MCF 10A (cell line): ENCODE results near the gene OTOA. TPM values are rescaled to one million over a fixed set of nuclear protein-coding genes. Genes with fewer than 3 reads are reported as not detected.

Experiments
- BruUV-seq: library from RNA; stranded (reverse); fragments of 400-500 nt; replicated peaks from 2 replicates; lab custom pipeline; 2021; lab: Mats Ljungman, UMichigan
- CTCF ChIA-PET: fragments of 300-600 bp; sonication (Branson Sonifier 250); formaldehyde crosslinking; extraction: SDS; loops from one replicate; lab custom pipeline; 2021; ENCODE audit warnings: antibody characterized with exemption, inconsistent platforms; lab: Yijun Ruan, JAX
- POLR2A ChIA-PET: fragments of 300-600, 350-650 bp; sonication (Branson Sonifier 250); formaldehyde crosslinking; extraction: SDS; loops from one replicate; lab custom pipeline; 2020; ENCODE audit warnings: antibody characterized with exemption, inconsistent platforms; lab: Yijun Ruan, JAX
- DNase-seq: peaks from one replicate; pipeline ENCODE4 v3.0.0-alpha.2; 2018; ENCODE audit not compliant: unreplicated experiment
- H3K27ac Mint-ChIP-seq: one replicate; pipeline ENCODE4 v1.8.0; 2022; ENCODE audit warnings: mild to moderate bottlenecking, low read depth, mixed read lengths; ENCODE audit not compliant: unreplicated experiment
- H3K27me3 Mint-ChIP-seq: one replicate; pipeline ENCODE4 v1.8.0; 2022; ENCODE audit warnings: mixed read lengths; ENCODE audit not compliant: insufficient read depth, unreplicated experiment
- H3K36me3 Mint-ChIP-seq: one replicate; pipeline ENCODE4 v1.8.0; 2022; ENCODE audit warnings: mild to moderate bottlenecking, moderate library complexity, mixed read lengths; ENCODE audit not compliant: insufficient read depth, unreplicated experiment
- H3K4me1 Mint-ChIP-seq: one replicate; pipeline ENCODE4 v1.8.0; 2022; ENCODE audit warnings: mixed read lengths; ENCODE audit not compliant: insufficient read depth, unreplicated experiment
- H3K4me3 Mint-ChIP-seq: one replicate; pipeline ENCODE4 v1.8.0; 2022; ENCODE audit warnings: mild to moderate bottlenecking, moderate library complexity, mixed read lengths; ENCODE audit not compliant: unreplicated experiment
- H3K9me3 Mint-ChIP-seq: one replicate; pipeline ENCODE4 v1.8.0; 2022; ENCODE audit warnings: mixed read lengths; ENCODE audit not compliant: unreplicated experiment
- intact Hi-C: fragments of 100-400 bp; cut with micrococcal nuclease; formaldehyde crosslinking; loops from 2 replicates; pipeline ENCODE4 v1.14.1; 2022
- total RNA-seq: library from RNA; stranded (reverse); gene quantifications from 2 replicates; pipeline ENCODE4 v1.2.3, GENCODE V29; 2022
- TF ChIP-seq, protein P1 (sequence below): fragments of 200-600 bp; IDR thresholded peaks from one replicate; pipeline ENCODE4 v1.8.0; 2022; ENCODE audit warnings: antibody characterized with exemption, mild to moderate bottlenecking; ENCODE audit not compliant: unreplicated experiment

The OTOA gene
- total RNA-seq, 1 experiment from 2014 or later, result 0.12 TPM

DNA sequence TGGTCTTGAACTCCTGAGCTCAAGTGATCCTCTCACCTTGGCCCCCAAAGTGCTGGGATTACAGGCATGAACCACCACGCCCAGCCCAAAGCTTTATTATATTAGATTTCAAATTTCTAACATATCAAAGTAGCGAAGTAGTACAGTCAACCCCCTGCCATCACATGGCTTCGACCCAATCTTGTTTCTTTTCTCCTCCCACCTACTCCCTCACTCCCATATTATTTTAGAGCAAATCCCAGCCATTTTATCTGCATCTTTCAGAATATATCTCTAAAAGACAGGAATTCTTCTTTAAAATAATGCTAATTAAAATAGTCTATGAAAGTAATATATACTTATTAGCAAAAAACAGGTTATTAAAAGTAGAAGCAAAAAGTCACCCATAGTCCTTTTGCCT lies 12.3 kb upstream of the OTOA start:
- no TSS peak for BruUV-seq

DNA sequence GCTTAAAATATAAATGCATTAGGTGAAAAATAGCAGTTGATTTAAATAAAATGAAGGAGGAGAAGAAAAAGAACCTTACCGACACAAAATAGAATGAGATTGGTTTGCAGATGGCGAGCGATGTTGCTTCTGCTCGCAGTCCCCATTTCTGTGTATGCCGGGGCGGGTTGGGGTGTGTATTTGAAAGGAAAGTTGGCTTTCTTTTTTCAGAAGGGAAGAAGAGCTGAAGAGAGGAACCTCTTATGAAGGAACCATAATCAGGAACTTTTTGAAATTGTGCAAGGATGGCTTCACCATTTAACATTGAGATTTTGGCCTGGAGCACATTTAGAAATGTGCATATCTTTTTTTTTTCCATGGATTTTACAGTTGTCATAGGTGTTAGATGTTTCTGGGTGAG lies 11.3 kb upstream of the OTOA start, which contains the start of gene IGSF6:
Gene IGSF6, minus strand, starts transcription at position 156 of the 400 bp plus-strand sequence. Its CDS starts 10 bp downstream, at position 146.
- peaks cover 15% of the 10 kb centered on the region for H3K36me3 Mint-ChIP-seq
- TF ChIP-seq, protein P1, sequence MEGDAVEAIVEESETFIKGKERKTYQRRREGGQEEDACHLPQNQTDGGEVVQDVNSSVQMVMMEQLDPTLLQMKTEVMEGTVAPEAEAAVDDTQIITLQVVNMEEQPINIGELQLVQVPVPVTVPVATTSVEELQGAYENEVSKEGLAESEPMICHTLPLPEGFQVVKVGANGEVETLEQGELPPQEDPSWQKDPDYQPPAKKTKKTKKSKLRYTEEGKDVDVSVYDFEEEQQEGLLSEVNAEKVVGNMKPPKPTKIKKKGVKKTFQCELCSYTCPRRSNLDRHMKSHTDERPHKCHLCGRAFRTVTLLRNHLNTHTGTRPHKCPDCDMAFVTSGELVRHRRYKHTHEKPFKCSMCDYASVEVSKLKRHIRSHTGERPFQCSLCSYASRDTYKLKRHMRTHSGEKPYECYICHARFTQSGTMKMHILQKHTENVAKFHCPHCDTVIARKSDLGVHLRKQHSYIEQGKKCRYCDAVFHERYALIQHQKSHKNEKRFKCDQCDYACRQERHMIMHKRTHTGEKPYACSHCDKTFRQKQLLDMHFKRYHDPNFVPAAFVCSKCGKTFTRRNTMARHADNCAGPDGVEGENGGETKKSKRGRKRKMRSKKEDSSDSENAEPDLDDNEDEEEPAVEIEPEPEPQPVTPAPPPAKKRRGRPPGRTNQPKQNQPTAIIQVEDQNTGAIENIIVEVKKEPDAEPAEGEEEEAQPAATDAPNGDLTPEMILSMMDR, result no peak
- no peak for DNase-seq
- intact Hi-C loops, result no loop called here
- POLR2A ChIA-PET, result no interaction called here
- CTCF ChIA-PET, result interaction anchor here (0.5 to 10.2 kb wide), 4 partner anchors 10 to 125 kb away, joined by 3 to 174 read pairs (median 4); no protein-coding TSS in a partner anchor
- H3K4me1 Mint-ChIP-seq, result peaks cover 5% of the 10 kb centered on the region
- no TSS peak for BruUV-seq
- H3K9me3 Mint-ChIP-seq, result no peaks in the 10 kb centered on the region
- H3K27me3 Mint-ChIP-seq, result no peaks in the 10 kb centered on the region
- no peak within 1 kb of the TSS for H3K4me3 Mint-ChIP-seq
- no peak within 1 kb of the TSS for H3K27ac Mint-ChIP-seq

More for the DNA sequence above, 12.3 kb upstream of the OTOA start:
- ChIA-PET CTCF (interaction anchor here (0.7 to 0.9 kb wide), 2 partner anchors 16 to 57 kb away, joined by 3 read pairs; no protein-coding TSS in a partner anchor), POLR2A (no interaction called here)
- H3K36me3 Mint-ChIP-seq, result peaks cover 9% of the 10 kb centered on the region
- DNase-seq, result no peak
- no peak overlapping the region for H3K4me3 Mint-ChIP-seq
- TF ChIP-seq, protein P1, result no peak
- intact Hi-C loops, result no loop called here
- H3K27ac Mint-ChIP-seq, result no peak overlapping the region
- no peaks in the 10 kb centered on the region for H3K4me1 Mint-ChIP-seq
- H3K27me3 Mint-ChIP-seq, result no peaks in the 10 kb centered on the region
- no peaks in the 10 kb centered on the region for H3K9me3 Mint-ChIP-seq

DNA sequence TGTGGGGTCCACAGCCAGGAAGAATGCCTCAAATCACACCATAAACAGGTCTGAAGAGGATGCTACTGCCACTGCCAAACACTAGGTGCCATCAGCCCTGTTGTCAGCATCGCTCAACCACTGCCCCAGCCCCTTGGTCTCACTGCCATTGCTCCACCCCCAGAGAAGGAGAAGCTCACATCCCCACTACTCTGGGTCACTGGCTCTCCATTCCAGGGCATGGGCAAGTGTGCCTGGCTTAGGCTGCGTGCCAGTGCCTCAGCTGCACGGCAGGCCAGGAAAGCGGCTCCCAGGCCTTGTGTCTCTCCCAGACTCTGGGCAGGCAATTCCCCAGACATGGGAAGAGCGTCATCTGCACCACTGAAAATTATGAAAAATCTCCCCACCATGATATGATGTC lies 10.2 kb upstream of the OTOA start:
- Mint-ChIP-seq H3K36me3 (peaks cover 22% of the 10 kb centered on the region), H3K4me3 (no peak overlapping the region), H3K27me3 (no peaks in the 10 kb centered on the region), H3K4me1 (peaks cover 5% of the 10 kb centered on the region), H3K9me3 (no peaks in the 10 kb centered on the region), H3K27ac (no peak overlapping the region)
- intact Hi-C loops, result no loop called here
- TF ChIP-seq, protein P1, result no peak
- no peak for DNase-seq
- ChIA-PET POLR2A (no interaction called here), CTCF (interaction anchor here (0.6 to 10.2 kb wide), 2 partner anchors 45 to 54 kb away, joined by 3 to 174 read pairs; no protein-coding TSS in a partner anchor)
- BruUV-seq, result no TSS peak

DNA sequence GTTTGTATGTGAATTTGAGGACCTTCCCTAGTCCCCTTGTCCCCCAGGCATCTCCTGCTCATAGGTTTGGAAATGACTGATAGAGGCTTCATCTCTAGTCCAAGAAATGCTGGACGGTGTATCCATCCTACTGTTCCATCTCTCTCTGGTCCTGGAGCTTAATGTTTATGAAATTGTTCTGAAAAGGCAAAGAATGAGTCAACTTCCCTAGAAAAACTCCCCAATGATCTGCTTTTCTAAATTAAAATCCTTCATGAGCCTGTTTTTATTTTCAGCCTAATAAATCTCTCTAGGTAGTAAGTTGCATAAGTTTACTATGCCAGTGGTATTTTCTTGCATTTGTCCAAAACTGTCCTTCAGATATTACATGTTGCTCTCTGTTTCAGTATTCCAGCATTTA lies 9.3 kb upstream of the OTOA start:
- Mint-ChIP-seq H3K9me3 (no peaks in the 10 kb centered on the region), H3K36me3 (peaks cover 23% of the 10 kb centered on the region), H3K4me1 (peaks cover 5% of the 10 kb centered on the region), H3K27me3 (no peaks in the 10 kb centered on the region), H3K4me3 (no peak overlapping the region), H3K27ac (no peak overlapping the region)
- intact Hi-C loops, result no loop called here
- POLR2A ChIA-PET, result no interaction called here
- CTCF ChIA-PET, result interaction anchor here (0.6 to 10.2 kb wide), 3 partner anchors 11 to 54 kb away, joined by 3 to 174 read pairs (median 104); no protein-coding TSS in a partner anchor
- DNase-seq, result no peak
- TF ChIP-seq, protein P1, result no peak
- no TSS peak for BruUV-seq
